GM10248 (cell line): ENCODE results near the gene SLCO2B1.

Source experiments
- CTCF ChIA-PET: fragments of 300-600 bp; sonication (Branson Sonifier 250); formaldehyde crosslinking; extraction: SDS; loops from one replicate; lab custom pipeline; 2021; ENCODE audit warnings: antibody characterized with exemption; lab: Yijun Ruan, JAX
- POLR2A ChIA-PET: fragments of 350-650 bp; sonication (Branson Sonifier 250); formaldehyde crosslinking; extraction: SDS; loops from one replicate; lab custom pipeline; 2020; ENCODE audit warnings: antibody characterized with exemption; lab: Yijun Ruan, JAX
- DNase-seq: peaks from one replicate; pipeline ENCODE4 v3.0.0; 2012; ENCODE audit errors: extremely low spot score
- CTCF ChIP-seq: IDR thresholded peaks from 2 replicates; pipeline ENCODE4 v1.5.1; 2012; ENCODE audit warnings: mild to moderate bottlenecking, low read depth; ENCODE audit errors: extremely low read depth, missing control alignments, control extremely low read depth

SLCO2B1 gene

DNA sequence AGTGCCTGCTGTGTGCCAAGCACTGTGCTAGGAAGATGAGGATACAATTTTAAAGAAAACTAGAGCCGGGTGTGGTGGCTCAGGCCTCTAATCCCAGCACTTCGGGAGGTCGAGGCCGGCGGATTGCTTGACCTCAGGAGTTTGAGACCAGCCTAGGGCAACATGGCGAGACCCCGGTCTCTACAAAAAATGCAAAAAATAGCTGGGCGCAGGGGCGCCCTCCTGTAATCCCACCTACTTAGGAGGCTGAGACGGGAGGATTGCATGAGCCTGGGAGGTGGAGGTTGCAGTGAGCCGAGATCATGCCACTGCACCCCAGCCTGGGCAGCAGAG is 98.0 kb downstream of the SLCO2B1 start:
- ChIA-PET POLR2A (no interaction called here), CTCF (interaction anchor here (0.8 to 17.1 kb wide), 47 partner anchors 9 to 796 kb away, joined by 3 to 496 read pairs (median 5); partner anchors contain the start of genes SLCO2B1 and TPBGL)
- TF ChIP-seq CTCF = no peak
- DNase-seq = no peak

DNA sequence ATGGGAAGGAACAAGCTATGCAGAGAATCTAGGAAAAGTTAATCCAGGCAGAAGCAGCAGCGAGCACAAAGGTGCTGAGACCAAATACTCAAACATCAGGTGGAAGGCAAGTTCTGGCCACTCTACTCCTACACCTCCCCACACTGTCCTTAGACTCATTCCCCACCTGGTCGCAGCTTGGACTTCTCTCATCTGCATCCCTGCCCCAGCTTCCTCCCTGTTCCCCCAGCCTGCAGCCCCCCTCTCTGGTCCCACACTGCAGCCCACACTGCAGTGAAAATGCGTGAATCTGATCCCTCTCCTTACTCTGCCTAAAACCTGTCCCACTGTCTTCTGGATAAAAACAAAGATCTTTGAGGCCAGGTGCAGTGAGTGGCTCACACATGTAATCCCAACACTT is 98.8 kb downstream of the SLCO2B1 start:
- no peak for TF ChIP-seq CTCF
- ChIA-PET POLR2A (no interaction called here), CTCF (interaction anchor here (1.0 to 17.1 kb wide), 17 partner anchors 10 to 678 kb away, joined by 3 to 496 read pairs (median 9); partner anchors contain the start of genes SLCO2B1 and TPBGL)
- no peak for DNase-seq

GRCh38 chr11:75254326-75254725 is 103.4 kb downstream of the SLCO2B1 start:
- POLR2A ChIA-PET = no interaction called here
- no peak for DNase-seq
- TF ChIP-seq CTCF = no peak
- CTCF ChIA-PET = no interaction called here
